HepG2 (cell line): ENCODE results near the gene DNM1. TPM values are rescaled to one million over a fixed set of nuclear protein-coding genes. Genes with fewer than 3 reads are reported as not detected.
A peak's percentile ranks its signal among the peaks of the same experiment; 100 is the strongest.

Experiments used
- ATAC-seq: fragments of 200-7000 bp; cut with Tn5 transposase; 3 replicates; pipeline ENCODE4 v1.9.1; 2020; ENCODE audit warnings: mild to moderate bottlenecking, moderate library complexity
- BruUV-seq: library from RNA; stranded (reverse); fragments of 400-500 nt; replicated peaks from 2 replicates; lab custom pipeline; 2021; lab: Mats Ljungman, UMichigan
- CTCF ChIA-PET: fragments of 300-600 bp; formaldehyde crosslinking; extraction: SDS; loops from one replicate; lab custom pipeline; 2021; ENCODE audit warnings: low total read pairs, inconsistent platforms, low intra/inter-chr PET ratio; lab: Yijun Ruan, JAX
- POLR2A ChIA-PET: fragments of 350-600 bp; sonication (Branson Sonifier 250); formaldehyde crosslinking; loops from one replicate; lab custom pipeline; 2020; ENCODE audit warnings: antibody characterized with exemption, inconsistent platforms; lab: Yijun Ruan, JAX
- DNase-seq: peaks from one replicate; pipeline ENCODE4 v3.0.0-alpha.2; 2015; ENCODE audit warnings: low spot score
- FAIRE-seq: peaks from 3 replicates; lab custom pipeline; 2011; peaks lifted over from hg19 to GRCh38; lab: Jason Lieb, UNC
- H2AFZ ChIP-seq: one replicate; pipeline ENCODE4 v1.6.1; 2011; ENCODE audit warnings: low read length, inconsistent platforms
- H3K27ac ChIP-seq: fragments of 300-600 bp; 3 replicates; pipeline ENCODE4 v1.8.0; 2011; ENCODE audit warnings: mixed run types, mild to moderate bottlenecking, mixed read lengths, low read length, inconsistent platforms; ENCODE audit not compliant: insufficient read depth; ENCODE audit errors: extremely low read length
- H3K27me3 ChIP-seq, 2 experiments: fragments of 200-600 bp in 1 of 2; 2 replicates in 1 of 2; 3 replicates in 1 of 2; pipeline versions ENCODE4 v1.6.0 to v1.8.0; 2011; ENCODE audit warnings: low read length in 2 of 2, mild to moderate bottlenecking in 2 of 2, moderate library complexity in 2 of 2, inconsistent platforms in 1 of 2; ENCODE audit not compliant: insufficient read depth in 2 of 2, control insufficient read depth in 1 of 2
- H3K36me3 ChIP-seq, 2 experiments: fragments of 200-600 bp in 1 of 2; replicated peaks in 1 of 2; 2 replicates in 1 of 2; 3 replicates in 1 of 2; pipeline versions ENCODE4 v1.5.1 to v1.8.0; 2011; ENCODE audit warnings: low read length in 2 of 2, inconsistent platforms in 1 of 2; ENCODE audit not compliant: insufficient read depth in 2 of 2, control insufficient read depth in 1 of 2
- H3K4me1 ChIP-seq: 2 replicates; pipeline ENCODE4 v1.5.1; 2012; ENCODE audit warnings: low read length, inconsistent platforms; ENCODE audit not compliant: insufficient read depth
- H3K4me2 ChIP-seq: 2 replicates; pipeline ENCODE4 v1.6.0; 2011; ENCODE audit warnings: low read depth, low read length, inconsistent platforms
- H3K4me3 ChIP-seq, 3 experiments: fragments of 200-600 bp in 1 of 3; sonication (generic), shearing (Covaris generic) in 1 of 3; replicated peaks in 1 of 3; 2 replicates each; pipeline ENCODE4 v1.5.1; 2011 to 2016; ENCODE audit warnings: low read length in 3 of 3, inconsistent platforms in 2 of 3, low read depth in 2 of 3, mild to moderate bottlenecking in 2 of 3, control low read depth in 1 of 3, mixed read lengths in 1 of 3; ENCODE audit not compliant: insufficient read depth in 1 of 3
- H3K79me2 ChIP-seq: one replicate; pipeline ENCODE4 v1.6.1; 2011; ENCODE audit warnings: low read length, inconsistent platforms; ENCODE audit not compliant: insufficient read depth
- H3K9ac ChIP-seq: 2 replicates; pipeline ENCODE4 v1.6.0; 2011; ENCODE audit warnings: mild to moderate bottlenecking, low read depth, low read length, inconsistent platforms; ENCODE audit not compliant: insufficient read depth
- H3K9me3 ChIP-seq: 2 replicates; pipeline ENCODE4 v1.5.1; 2012; ENCODE audit warnings: mild to moderate bottlenecking, low read length
- H4K20me1 ChIP-seq: 2 replicates; pipeline ENCODE4 v1.6.0; 2011; ENCODE audit warnings: inconsistent platforms, mild to moderate bottlenecking, low read length, moderate library complexity; ENCODE audit not compliant: insufficient read depth
- AGO1 ChIP-seq: fragments of 200-400 bp; formaldehyde crosslinking; IDR thresholded peaks from 2 replicates; pipeline ENCODE4 v1.6.1; 2017; ENCODE audit warnings: mild to moderate bottlenecking, low read depth, low read length, moderate library complexity; ENCODE audit not compliant: poor library complexity, severe bottlenecking
- FLYWCH1 ChIP-seq: sonication (generic); formaldehyde crosslinking; IDR thresholded peaks from 2 replicates; pipeline ENCODE4 v1.8.1; 2023; ENCODE audit warnings: mild to moderate bottlenecking, missing genetic modification reagents
- POLR2AphosphoS5 ChIP-seq: IDR thresholded peaks from 2 replicates; pipeline ENCODE4 v1.6.1; 2012; ENCODE audit warnings: low read depth, low read length
- PRDM10 ChIP-seq: sonication (generic); formaldehyde crosslinking; IDR thresholded peaks from 2 replicates; pipeline ENCODE4 v1.4.0; 2020; ENCODE audit warnings: low read depth, missing genetic modification reagents
- XBP1 ChIP-seq: sonication (generic); formaldehyde crosslinking; IDR thresholded peaks from 2 replicates; pipeline ENCODE4 v1.5.0; 2020; ENCODE audit warnings: missing genetic modification reagents
- ZFP91 ChIP-seq: sonication (generic); formaldehyde crosslinking; IDR thresholded peaks from 2 replicates; pipeline ENCODE4 v1.9.0; 2022; ENCODE audit warnings: missing genetic modification reagents, mild to moderate bottlenecking, borderline replicate concordance
- ZSCAN21 ChIP-seq: sonication (generic); formaldehyde crosslinking; IDR thresholded peaks from 2 replicates; pipeline ENCODE4 v1.8.0; 2022; ENCODE audit warnings: mild to moderate bottlenecking, missing genetic modification reagents, moderate library complexity, borderline replicate concordance
- WGBS: methylation state at CpG from one replicate; pipeline ENCODE4 v1.1.6; 2017; ENCODE audit warnings: low lambda C conversion rate; 5-methylcytosine and 5-hydroxymethylcytosine counted together
- in situ Hi-C: cut with HindIII; loops from 2 replicates; pipeline ENCODE4 v1.10.0; 2017; ENCODE audit warnings: low pct_unique_long_range_greater_than_20kb; ENCODE audit not compliant: extremely low pct_ligation_motif_present
- intact Hi-C: fragments of 100-400 bp; cut with micrococcal nuclease; formaldehyde crosslinking; loops from one replicate; pipeline ENCODE4 v1.10.0; 2022; ENCODE audit not compliant: unreplicated experiment
- polyA plus RNA-seq, 8 experiments: library from polyadenylated mRNA; depleted of rRNA in 3 of 8; stranded (reverse) in 7 of 8; unstranded in 1 of 8; fragments of >200 nt; fragmentation: Illumina TruSeq in 4 of 8; extraction: Trizol in 4 of 8; gene quantifications; 2 replicates each; pipeline versions ENCODE4 v1.2.1 to v1.2.3, GENCODE V29; 2011 to 2016; ENCODE audit warnings: low read depth in 4 of 8, missing spikeins in 1 of 8, mixed read lengths in 1 of 8; ENCODE audit not compliant: insufficient read depth in 1 of 8
- total RNA-seq, 5 experiments: library from RNA; depleted of rRNA; stranded (reverse); fragments of >200 nt; fragmentation: Illumina TruSeq; extraction: Trizol; gene quantifications; 2 replicates each; pipeline ENCODE4 v1.2.3, GENCODE V29; 2016; ENCODE audit warnings: low read depth in 1 of 5
- TF ChIP-seq, protein P1 (sequence below): sonication (generic); formaldehyde crosslinking; IDR thresholded peaks from 2 replicates; pipeline ENCODE4 v1.5.0; 2020; ENCODE audit warnings: missing genetic modification reagents

DNM1 gene
- total and polyA plus RNA-seq, 2 of the 13 experiments (the other 11 are each of a cell fraction or from before 2014, with no cell fraction given), result 0.13 to 0.58 TPM

- in situ Hi-C loops, result no loop called here
- no peak for ATAC-seq
- no peaks in the 10 kb centered on the region for H3K36me3 ChIP-seq
- no peak for FAIRE-seq
- no peaks in the 10 kb centered on the region for H4K20me1 ChIP-seq
- TF ChIP-seq FLYWCH1 (CRISPR knock-in tag) (no peak), ZSCAN21 (no peak), AGO1 (no peak), ZFP91 (CRISPR knock-in tag) (0 out of 2 replicates have a peak, but pooled peaks have one; percentile 1), XBP1 (CRISPR knock-in tag) (no peak), POLR2AphosphoS5 (no peak), PRDM10 (CRISPR knock-in tag) (no peak)
- TF ChIP-seq, protein P1, sequence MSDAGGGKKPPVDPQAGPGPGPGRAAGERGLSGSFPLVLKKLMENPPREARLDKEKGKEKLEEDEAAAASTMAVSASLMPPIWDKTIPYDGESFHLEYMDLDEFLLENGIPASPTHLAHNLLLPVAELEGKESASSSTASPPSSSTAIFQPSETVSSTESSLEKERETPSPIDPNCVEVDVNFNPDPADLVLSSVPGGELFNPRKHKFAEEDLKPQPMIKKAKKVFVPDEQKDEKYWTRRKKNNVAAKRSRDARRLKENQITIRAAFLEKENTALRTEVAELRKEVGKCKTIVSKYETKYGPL (CRISPR knock-in tag), result no peak
- TF ChIP-seq, all 625 proteins: peak for 1
- Histone ChIP-seq H2AFZ (no peak overlapping the region), H3K9me3 (no peaks in the 10 kb centered on the region), H3K4me1 (peaks cover 38% of the 10 kb centered on the region), H3K9ac (no peak overlapping the region), H3K79me2 (no peaks in the 10 kb centered on the region), H3K27me3 (peaks cover 1 to 7% of the 10 kb centered on the region in 2 experiments; a peak in 4 of 5 replicates), H3K4me3 (peak overlapping the region in 1 of 3 experiments; percentile 40; a peak in 2 of 6 replicates), H3K4me2 (peak overlapping the region; percentile 54), H3K27ac (no peak overlapping the region)
- 72% methylated on average over 10 of the region's 11 CpGs for whole genome bisulfite sequencing
- ChIA-PET CTCF (no interaction called here), POLR2A (interaction anchor here (0.6 to 1.6 kb wide), 3 partner anchors 11 to 58 kb away, joined by 3 to 5 read pairs (median 3); partner anchors contain the start of gene BBLN)
- intact Hi-C loops, result no loop called here
- DNase-seq, result no peak
- BruUV-seq, result no TSS peak
Measured at GRCh38 chr9:128218172-128218517, 15.0 kb downstream of the DNM1 start.
